Right lobe of liver (tissue), 6 donors: ENCODE measurements around the gene RNF20. TPM values are rescaled to one million over a fixed set of nuclear protein-coding genes. Genes with fewer than 3 reads are reported as not detected.

Experiments
- ATAC-seq, 4 donors: fragments of 200-7000 bp; cut with Tn5 transposase; one replicate each; pipeline ENCODE4 v1.9.1; 2020; ENCODE audit warnings: mild to moderate bottlenecking in 4 of 4, moderate library complexity in 4 of 4
- DNase-seq, 3 donors: peaks; one replicate each; pipeline ENCODE4 v3.0.0-alpha.2; 2020
- H3K27ac ChIP-seq, 3 donors: fragments of 200-600 bp; one replicate each; pipeline ENCODE4 v1.8.0; 2022
- H3K27me3 ChIP-seq, 2 donors: fragments of 200-600 bp; one replicate each; pipeline ENCODE4 v1.8.0; 2022
- H3K36me3 ChIP-seq, 4 donors: fragments of 200-600 bp; sonication (generic) in 1 of 4; one replicate each; pipeline versions ENCODE4 v1.5.1 to v1.8.0; 2017 to 2022; ENCODE audit warnings: control low read depth in 1 of 4
- H3K4me1 ChIP-seq, 4 donors: fragments of 200-600 bp; sonication (generic) in 1 of 4; one replicate each; pipeline versions ENCODE4 v1.5.1 to v1.8.0; 2017 to 2022; ENCODE audit warnings: control low read depth in 1 of 4
- H3K4me3 ChIP-seq, 3 donors: fragments of 200-600 bp; one replicate each; pipeline ENCODE4 v1.8.0; 2022
- H3K9me3 ChIP-seq, 4 donors: fragments of 200-600 bp; sonication (generic) in 1 of 4; one replicate each; pipeline versions ENCODE4 v1.5.1 to v1.8.0; 2017 to 2022; ENCODE audit warnings: control low read depth in 1 of 4
- POLR2A ChIP-seq: fragments of 450-650 bp; IDR thresholded peaks from one replicate; pipeline ENCODE4 v1.6.1; 2017; ENCODE audit warnings: antibody characterized with exemption, mild to moderate bottlenecking
- WGBS: methylation state at CpG from one replicate; pipeline ENCODE4 v1.1.6; 2018; ENCODE audit warnings: low coverage, low lambda C conversion rate; ENCODE audit not compliant: insufficient coverage; ENCODE audit errors: missing lambda C conversion rate; 5-methylcytosine and 5-hydroxymethylcytosine counted together
- intact Hi-C, 2 donors: fragments of 100-400 bp; cut with DNase I; formaldehyde crosslinking; loops; one replicate each; pipeline versions ENCODE4 v1.11.2 to v1.14.1; 2022
- total RNA-seq, 6 experiments: library from RNA; depleted of rRNA in 2 of 6; stranded (reverse); fragments of >200 nt in 2 of 6; fragmentation: NEBNext Ultra II Directional in 3 of 6; extraction: Animal tissue kit (Norgen Biotek cat#: 25700) in 3 of 6; gene quantifications; one replicate each; pipeline versions ENCODE4 v1.1.0 to v1.2.4, GENCODE V29; 2016 to 2023
- TF ChIP-seq, protein P1 (sequence below), 4 donors: fragments of 200-600 bp in 3 of 4; fragments of 450-650 bp in 1 of 4; IDR thresholded peaks; one replicate each; pipeline versions ENCODE4 v1.5.1 to v1.8.0; 2016 to 2022; ENCODE audit warnings: antibody characterized with exemption in 4 of 4, mild to moderate bottlenecking in 2 of 4
- donor health status: DM: no; HTN: yes; CAD: no.
- donor health status: DM: no; HTN: no; CAD: no.
- donor health status: DM: no; HTN: no; CAD: no.
- donor health status: DM: no; HTN: yes; CAD: no.
- donor health status: DM: no; HTN: yes; CAD: no.

The RNF20 gene
- total RNA-seq, 6 experiments from 2014 or later, result 8.7 to 19.8 (median 16.1) TPM

DNA sequence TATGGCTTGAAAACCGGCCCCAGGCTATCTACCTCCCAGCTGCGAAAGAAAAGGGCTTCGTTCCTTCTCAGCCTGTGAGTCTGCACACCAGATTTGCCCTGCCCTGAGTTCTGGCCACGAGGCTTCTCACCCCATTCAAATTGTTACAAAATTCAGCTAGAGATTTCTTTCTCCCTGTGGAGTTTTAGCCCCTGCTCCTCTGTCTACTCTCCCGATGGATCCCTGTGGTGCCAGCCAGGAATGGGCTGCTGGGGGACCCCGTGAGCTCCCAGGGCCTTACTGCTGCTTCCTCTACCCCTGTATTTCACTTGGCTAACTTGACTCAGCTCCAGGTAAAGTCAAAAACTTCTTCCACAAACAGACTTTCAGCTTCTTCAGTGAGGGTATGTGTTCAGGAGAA lies 9.3 kb upstream of the RNF20 start:
- no peaks in the 10 kb centered on the region for H3K4me1 ChIP-seq
- intact Hi-C loops, result no loop called here
- no peak overlapping the region for H3K27ac ChIP-seq
- ATAC-seq (no peak), DNase-seq (no peak)
- H3K27me3 ChIP-seq, result no peaks in the 10 kb centered on the region
- 77% methylated on average over 5 of the region's 6 CpGs for WGBS
- no peaks in the 10 kb centered on the region for H3K36me3 ChIP-seq
- TF ChIP-seq, protein P1, sequence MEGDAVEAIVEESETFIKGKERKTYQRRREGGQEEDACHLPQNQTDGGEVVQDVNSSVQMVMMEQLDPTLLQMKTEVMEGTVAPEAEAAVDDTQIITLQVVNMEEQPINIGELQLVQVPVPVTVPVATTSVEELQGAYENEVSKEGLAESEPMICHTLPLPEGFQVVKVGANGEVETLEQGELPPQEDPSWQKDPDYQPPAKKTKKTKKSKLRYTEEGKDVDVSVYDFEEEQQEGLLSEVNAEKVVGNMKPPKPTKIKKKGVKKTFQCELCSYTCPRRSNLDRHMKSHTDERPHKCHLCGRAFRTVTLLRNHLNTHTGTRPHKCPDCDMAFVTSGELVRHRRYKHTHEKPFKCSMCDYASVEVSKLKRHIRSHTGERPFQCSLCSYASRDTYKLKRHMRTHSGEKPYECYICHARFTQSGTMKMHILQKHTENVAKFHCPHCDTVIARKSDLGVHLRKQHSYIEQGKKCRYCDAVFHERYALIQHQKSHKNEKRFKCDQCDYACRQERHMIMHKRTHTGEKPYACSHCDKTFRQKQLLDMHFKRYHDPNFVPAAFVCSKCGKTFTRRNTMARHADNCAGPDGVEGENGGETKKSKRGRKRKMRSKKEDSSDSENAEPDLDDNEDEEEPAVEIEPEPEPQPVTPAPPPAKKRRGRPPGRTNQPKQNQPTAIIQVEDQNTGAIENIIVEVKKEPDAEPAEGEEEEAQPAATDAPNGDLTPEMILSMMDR (IDR thresholded peaks at IDR 0.05), result no peak
- no peak for TF ChIP-seq POLR2A
- H3K9me3 ChIP-seq, result no peaks in the 10 kb centered on the region
- no peak overlapping the region for H3K4me3 ChIP-seq

DNA sequence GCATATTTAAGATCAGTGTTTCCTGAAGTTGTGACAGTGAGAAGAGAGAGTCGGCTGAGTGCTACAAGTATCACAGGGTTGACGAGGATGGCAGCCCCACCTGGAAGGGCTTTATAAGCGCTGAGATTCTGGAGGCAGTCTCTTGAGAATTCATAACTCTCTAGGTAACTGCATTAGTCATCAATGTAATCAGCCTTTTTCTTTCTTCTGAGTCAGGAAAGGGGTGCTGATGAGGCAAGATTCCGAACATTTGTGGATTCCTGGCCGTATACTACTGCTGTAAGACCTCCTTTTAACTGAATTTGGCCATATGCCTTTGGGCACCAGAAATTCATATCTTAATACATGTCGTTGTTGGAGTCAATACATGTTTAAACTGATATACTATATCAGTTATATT lies 6.6 kb upstream of the RNF20 start:
- Histone ChIP-seq H3K9me3 (no peaks in the 10 kb centered on the region), H3K27ac (no peak overlapping the region), H3K27me3 (no peaks in the 10 kb centered on the region), H3K36me3 (no peaks in the 10 kb centered on the region), H3K4me1 (no peaks in the 10 kb centered on the region), H3K4me3 (no peak overlapping the region)
- intact Hi-C loops, result loop anchor here in 1 of 2 donors (5.0 kb wide), 1 partner anchor 65 kb away; no protein-coding TSS in a partner anchor
- WGBS, result 44% methylated on average over 5 of the region's 6 CpGs
- TF ChIP-seq POLR2A, result no peak
- TF ChIP-seq, protein P1 (IDR thresholded peaks at IDR 0.05), result no peak
- ATAC-seq, result no peak
- DNase-seq, result no peak

DNA sequence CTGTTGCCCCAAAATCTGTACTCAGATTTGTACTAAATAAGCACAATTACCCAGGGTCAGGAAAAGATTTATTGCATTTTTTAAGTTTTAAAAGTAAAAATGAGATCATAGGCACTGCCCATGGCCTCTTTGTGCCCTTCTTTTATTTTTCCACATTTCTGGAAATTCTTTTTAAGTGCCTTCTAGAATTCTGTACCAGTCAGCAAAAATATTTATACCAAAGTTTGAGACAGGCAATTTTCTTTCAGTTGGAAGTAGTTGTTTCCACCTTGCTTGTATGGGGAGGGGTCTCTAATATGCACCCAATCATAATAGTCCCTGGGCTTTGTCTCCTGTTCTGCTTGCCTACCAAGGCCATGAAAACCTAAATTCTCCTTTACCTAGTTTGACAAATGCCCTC lies 5.6 kb upstream of the RNF20 start:
- no peaks in the 10 kb centered on the region for H3K27me3 ChIP-seq
- no peak overlapping the region for H3K27ac ChIP-seq
- H3K4me3 ChIP-seq, result no peak overlapping the region
- peaks cover 0 to 4% (median 0%) of the 10 kb centered on the region in 4 donors for H3K4me1 ChIP-seq
- TF ChIP-seq, protein P1 (IDR thresholded peaks at IDR 0.05), result no peak
- no peak for TF ChIP-seq POLR2A
- no peak for ATAC-seq
- DNase-seq, result no peak
- H3K36me3 ChIP-seq, result no peaks in the 10 kb centered on the region
- no peaks in the 10 kb centered on the region for H3K9me3 ChIP-seq
- intact Hi-C loops, result loop anchor here in 1 of 2 donors (5.0 kb wide), 1 partner anchor 66 kb away; no protein-coding TSS in a partner anchor

DNA sequence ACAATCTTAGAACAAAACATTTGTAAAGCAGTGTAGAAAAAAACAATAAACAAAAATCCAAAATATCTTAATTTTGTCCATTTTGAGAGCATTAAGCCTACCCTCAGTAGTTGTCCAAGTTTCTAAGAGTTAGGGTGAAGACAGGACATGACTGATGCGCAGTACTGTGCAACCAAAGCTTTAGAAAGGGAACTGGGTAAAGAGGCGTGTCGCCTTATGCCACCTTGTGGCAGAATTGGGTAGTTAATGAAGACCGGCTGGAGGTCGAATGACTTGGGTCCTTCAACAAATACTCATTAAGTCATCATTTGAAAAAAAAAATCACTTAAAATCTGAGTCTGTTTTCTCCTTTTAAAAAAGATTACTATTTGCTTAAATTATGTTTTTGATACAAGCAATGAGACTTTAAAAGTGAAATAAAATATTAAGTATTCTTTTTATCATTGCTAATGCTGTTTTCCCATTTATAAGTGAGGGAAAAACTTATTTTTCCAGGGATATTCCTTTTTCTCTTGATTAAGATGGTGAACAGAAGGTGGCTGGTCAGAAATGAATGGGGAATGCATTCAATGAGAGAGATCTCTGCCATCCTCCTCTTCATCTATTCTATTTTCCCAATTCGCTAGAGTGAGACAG lies 3.5 kb upstream of the RNF20 start:
- ATAC-seq, result peak; percentile 53 to 69 (median 62)
- Histone ChIP-seq H3K36me3 (no peaks in the 10 kb centered on the region), H3K4me1 (peaks cover 0 to 7% (median 3%) of the 10 kb centered on the region in 4 donors), H3K9me3 (no peaks in the 10 kb centered on the region), H3K4me3 (no peak overlapping the region), H3K27ac (no peak overlapping the region), H3K27me3 (no peaks in the 10 kb centered on the region)
- 15% methylated on average over 6 of the region's 6 CpGs for WGBS
- peak in 2 of 3 donors; percentile 31 to 63 for DNase-seq
- intact Hi-C loops, result loop anchor here in 1 of 2 donors (5.0 kb wide), 1 partner anchor 73 kb away; no protein-coding TSS in a partner anchor
- TF ChIP-seq, protein P1 (IDR thresholded peaks at IDR 0.05), result peak; percentile 79 to 92 (median 82)
- TF ChIP-seq POLR2A, result no peak
